ENCODE measurements around the gene TEAD1. TPM values are rescaled to one million over a fixed set of nuclear protein-coding genes. Genes with fewer than 3 reads are reported as not detected.

Gene TEAD1
- total and polyA plus RNA-seq, 4 donors = 9.1 to 38.4 (median 10.7) TPM

DNA sequence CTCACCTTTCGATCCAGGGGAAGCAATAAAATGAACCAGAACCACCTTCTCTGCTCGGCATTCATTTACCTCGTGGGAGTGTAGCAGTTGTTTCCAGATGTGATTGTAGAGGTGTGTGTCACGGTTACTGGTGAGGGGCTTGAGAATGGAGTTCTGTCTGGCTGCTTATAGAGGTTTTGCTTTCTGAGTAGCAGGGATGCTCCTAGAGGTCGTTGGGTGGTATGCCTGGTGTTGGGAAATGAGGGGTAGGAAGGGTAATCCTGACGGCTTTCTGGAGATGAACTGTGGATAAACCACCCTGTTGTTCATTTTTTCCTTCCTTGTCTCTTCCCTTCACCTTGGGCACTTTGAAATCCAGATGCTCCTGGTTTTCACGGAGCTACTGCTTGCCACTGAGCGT, 8.1 kb downstream of the TEAD1 start:
- no peaks in the 10 kb centered on the region for H3K27me3 ChIP-seq (ENCODE audit: control insufficient read depth in 4 of 4, insufficient read depth in 4 of 4, low read length in 3 of 4)
- peaks cover 10 to 36% (median 17%) of the 10 kb centered on the region in 4 donors for H3K4me1 ChIP-seq (ENCODE audit: control insufficient read depth in 4 of 4, insufficient read depth in 4 of 4, low read length in 3 of 4)
- H3K27ac ChIP-seq (ENCODE audit: low read depth in 1 of 2, low read length in 2 of 2) = no peak overlapping the region
- peaks cover 0 to 2% (median 0%) of the 10 kb centered on the region in 4 donors for H3K36me3 ChIP-seq (ENCODE audit: control insufficient read depth in 4 of 4, insufficient read depth in 3 of 4, low read depth in 1 of 4, low read length in 3 of 4)
- no peaks in the 10 kb centered on the region for H3K9me3 ChIP-seq (ENCODE audit: control insufficient read depth in 4 of 4, low read length in 3 of 4)
- DNase-seq (ENCODE audit: low spot score) = no peak
- 65% methylated on average over 8 of the region's 8 CpGs for WGBS
- no peak for TF ChIP-seq YY1 (IDR thresholded peaks at IDR 0.05)
- no peak for TF ChIP-seq HNF4G (IDR thresholded peaks at IDR 0.05)
- no peak for TF ChIP-seq EGR1 (IDR thresholded peaks at IDR 0.05; ENCODE audit: low read depth in 2 of 2)
- TF ChIP-seq, protein P1, sequence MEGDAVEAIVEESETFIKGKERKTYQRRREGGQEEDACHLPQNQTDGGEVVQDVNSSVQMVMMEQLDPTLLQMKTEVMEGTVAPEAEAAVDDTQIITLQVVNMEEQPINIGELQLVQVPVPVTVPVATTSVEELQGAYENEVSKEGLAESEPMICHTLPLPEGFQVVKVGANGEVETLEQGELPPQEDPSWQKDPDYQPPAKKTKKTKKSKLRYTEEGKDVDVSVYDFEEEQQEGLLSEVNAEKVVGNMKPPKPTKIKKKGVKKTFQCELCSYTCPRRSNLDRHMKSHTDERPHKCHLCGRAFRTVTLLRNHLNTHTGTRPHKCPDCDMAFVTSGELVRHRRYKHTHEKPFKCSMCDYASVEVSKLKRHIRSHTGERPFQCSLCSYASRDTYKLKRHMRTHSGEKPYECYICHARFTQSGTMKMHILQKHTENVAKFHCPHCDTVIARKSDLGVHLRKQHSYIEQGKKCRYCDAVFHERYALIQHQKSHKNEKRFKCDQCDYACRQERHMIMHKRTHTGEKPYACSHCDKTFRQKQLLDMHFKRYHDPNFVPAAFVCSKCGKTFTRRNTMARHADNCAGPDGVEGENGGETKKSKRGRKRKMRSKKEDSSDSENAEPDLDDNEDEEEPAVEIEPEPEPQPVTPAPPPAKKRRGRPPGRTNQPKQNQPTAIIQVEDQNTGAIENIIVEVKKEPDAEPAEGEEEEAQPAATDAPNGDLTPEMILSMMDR (IDR thresholded peaks at IDR 0.05; ENCODE audit: low read depth, low read length, missing input control) = no peak
- no peak for TF ChIP-seq FOXA2 (IDR thresholded peaks at IDR 0.05)
- TF ChIP-seq FOXA1 (IDR thresholded peaks at IDR 0.05) = no peak
- no peak for TF ChIP-seq HNF4A (conservative IDR thresholded peaks at IDR 0.05)
- no peak for TF ChIP-seq GABPA (IDR thresholded peaks at IDR 0.05 in 1 of 2, conservative IDR thresholded peaks at IDR 0.05 in 1 of 2)
- no peak for TF ChIP-seq NR2F2 (IDR thresholded peaks at IDR 0.05)
- TF ChIP-seq, protein P2, sequence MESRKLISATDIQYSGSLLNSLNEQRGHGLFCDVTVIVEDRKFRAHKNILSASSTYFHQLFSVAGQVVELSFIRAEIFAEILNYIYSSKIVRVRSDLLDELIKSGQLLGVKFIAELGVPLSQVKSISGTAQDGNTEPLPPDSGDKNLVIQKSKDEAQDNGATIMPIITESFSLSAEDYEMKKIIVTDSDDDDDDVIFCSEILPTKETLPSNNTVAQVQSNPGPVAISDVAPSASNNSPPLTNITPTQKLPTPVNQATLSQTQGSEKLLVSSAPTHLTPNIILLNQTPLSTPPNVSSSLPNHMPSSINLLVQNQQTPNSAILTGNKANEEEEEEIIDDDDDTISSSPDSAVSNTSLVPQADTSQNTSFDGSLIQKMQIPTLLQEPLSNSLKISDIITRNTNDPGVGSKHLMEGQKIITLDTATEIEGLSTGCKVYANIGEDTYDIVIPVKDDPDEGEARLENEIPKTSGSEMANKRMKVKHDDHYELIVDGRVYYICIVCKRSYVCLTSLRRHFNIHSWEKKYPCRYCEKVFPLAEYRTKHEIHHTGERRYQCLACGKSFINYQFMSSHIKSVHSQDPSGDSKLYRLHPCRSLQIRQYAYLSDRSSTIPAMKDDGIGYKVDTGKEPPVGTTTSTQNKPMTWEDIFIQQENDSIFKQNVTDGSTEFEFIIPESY (IDR thresholded peaks at IDR 0.05) = no peak
- no peak for TF ChIP-seq RAD21 (IDR thresholded peaks at IDR 0.05)
- no peak for TF ChIP-seq MAX (IDR thresholded peaks at IDR 0.05)
- TF ChIP-seq, protein P3, sequence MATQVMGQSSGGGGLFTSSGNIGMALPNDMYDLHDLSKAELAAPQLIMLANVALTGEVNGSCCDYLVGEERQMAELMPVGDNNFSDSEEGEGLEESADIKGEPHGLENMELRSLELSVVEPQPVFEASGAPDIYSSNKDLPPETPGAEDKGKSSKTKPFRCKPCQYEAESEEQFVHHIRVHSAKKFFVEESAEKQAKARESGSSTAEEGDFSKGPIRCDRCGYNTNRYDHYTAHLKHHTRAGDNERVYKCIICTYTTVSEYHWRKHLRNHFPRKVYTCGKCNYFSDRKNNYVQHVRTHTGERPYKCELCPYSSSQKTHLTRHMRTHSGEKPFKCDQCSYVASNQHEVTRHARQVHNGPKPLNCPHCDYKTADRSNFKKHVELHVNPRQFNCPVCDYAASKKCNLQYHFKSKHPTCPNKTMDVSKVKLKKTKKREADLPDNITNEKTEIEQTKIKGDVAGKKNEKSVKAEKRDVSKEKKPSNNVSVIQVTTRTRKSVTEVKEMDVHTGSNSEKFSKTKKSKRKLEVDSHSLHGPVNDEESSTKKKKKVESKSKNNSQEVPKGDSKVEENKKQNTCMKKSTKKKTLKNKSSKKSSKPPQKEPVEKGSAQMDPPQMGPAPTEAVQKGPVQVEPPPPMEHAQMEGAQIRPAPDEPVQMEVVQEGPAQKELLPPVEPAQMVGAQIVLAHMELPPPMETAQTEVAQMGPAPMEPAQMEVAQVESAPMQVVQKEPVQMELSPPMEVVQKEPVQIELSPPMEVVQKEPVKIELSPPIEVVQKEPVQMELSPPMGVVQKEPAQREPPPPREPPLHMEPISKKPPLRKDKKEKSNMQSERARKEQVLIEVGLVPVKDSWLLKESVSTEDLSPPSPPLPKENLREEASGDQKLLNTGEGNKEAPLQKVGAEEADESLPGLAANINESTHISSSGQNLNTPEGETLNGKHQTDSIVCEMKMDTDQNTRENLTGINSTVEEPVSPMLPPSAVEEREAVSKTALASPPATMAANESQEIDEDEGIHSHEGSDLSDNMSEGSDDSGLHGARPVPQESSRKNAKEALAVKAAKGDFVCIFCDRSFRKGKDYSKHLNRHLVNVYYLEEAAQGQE (IDR thresholded peaks at IDR 0.05) = no peak
- no peak for TF ChIP-seq RXRA (IDR thresholded peaks at IDR 0.05)
- TF ChIP-seq TAF1 (conservative IDR thresholded peaks at IDR 0.05) = no peak
- no peak for TF ChIP-seq JUND (IDR thresholded peaks at IDR 0.05)
- TF ChIP-seq ATF3 (IDR thresholded peaks at IDR 0.05) = no peak
- no peak for TF ChIP-seq SP1 (IDR thresholded peaks at IDR 0.05)
- no peak overlapping the region for H3K4me3 ChIP-seq (ENCODE audit: low read depth in 1 of 3, low read length in 3 of 3)
- H3K9ac ChIP-seq (ENCODE audit: low read depth in 1 of 2, low read length in 2 of 2) = peak overlapping the region in 1 of 2 donors; percentile 10

All from liver (tissue), 9 donors.